ENCODE data around the gene KCND2. TPM values are rescaled to one million over a fixed set of nuclear protein-coding genes. Genes with fewer than 3 reads are reported as not detected.

The KCND2 gene
- total RNA-seq, 4 donors from 2014 or later = 0.89 to 2.1 (median 1.4) TPM

DNA sequence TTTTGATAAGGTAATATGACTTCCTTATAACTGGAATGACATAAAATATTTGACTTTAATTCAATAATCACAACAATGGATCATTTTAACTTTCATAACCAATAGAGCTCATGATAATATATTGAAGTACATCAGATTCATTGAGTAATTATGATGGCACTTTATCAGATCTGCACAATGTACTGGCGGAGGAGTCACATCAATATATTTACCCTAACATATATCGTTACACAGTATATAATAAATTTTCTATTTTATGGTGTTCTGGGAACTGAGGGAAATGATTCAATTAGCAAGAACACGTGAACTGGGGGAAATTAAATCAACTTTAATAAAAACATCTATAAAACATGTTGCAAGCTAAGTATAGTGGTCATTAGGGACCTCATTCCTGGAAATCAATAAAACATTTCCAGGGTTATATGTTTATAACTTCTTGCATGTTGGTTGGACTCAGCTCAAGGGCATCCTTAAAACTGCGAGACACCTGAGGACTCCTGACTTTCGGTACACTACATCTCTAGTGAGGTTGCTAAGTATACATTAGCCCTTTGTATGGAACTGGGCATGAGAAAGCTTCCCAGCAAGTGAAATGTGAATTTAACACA lies 254.0 kb downstream of the KCND2 start:
- no peak overlapping the region for H3K27ac ChIP-seq
- no peak for TF ChIP-seq POLR2A (IDR thresholded peaks at IDR 0.05)
- TF ChIP-seq, protein P1, sequence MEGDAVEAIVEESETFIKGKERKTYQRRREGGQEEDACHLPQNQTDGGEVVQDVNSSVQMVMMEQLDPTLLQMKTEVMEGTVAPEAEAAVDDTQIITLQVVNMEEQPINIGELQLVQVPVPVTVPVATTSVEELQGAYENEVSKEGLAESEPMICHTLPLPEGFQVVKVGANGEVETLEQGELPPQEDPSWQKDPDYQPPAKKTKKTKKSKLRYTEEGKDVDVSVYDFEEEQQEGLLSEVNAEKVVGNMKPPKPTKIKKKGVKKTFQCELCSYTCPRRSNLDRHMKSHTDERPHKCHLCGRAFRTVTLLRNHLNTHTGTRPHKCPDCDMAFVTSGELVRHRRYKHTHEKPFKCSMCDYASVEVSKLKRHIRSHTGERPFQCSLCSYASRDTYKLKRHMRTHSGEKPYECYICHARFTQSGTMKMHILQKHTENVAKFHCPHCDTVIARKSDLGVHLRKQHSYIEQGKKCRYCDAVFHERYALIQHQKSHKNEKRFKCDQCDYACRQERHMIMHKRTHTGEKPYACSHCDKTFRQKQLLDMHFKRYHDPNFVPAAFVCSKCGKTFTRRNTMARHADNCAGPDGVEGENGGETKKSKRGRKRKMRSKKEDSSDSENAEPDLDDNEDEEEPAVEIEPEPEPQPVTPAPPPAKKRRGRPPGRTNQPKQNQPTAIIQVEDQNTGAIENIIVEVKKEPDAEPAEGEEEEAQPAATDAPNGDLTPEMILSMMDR (IDR thresholded peaks at IDR 0.05) = no peak
- H3K4me3 ChIP-seq (replicated peaks in 1 of 3) = no peak overlapping the region
- H3K4me1 ChIP-seq = peaks cover 0 to 2% of the 10 kb centered on the region in 2 donors
- intact Hi-C loops (cut with DNase I) = no loop called here
- DNase-seq = no peak
- H3K36me3 ChIP-seq = no peaks in the 10 kb centered on the region
- whole genome bisulfite sequencing, 2 donors = 87 to 88% methylated on average over 5 of the region's 5 CpGs
- H3K27me3 ChIP-seq = no peaks in the 10 kb centered on the region
- no peaks in the 10 kb centered on the region for H3K9me3 ChIP-seq

GRCh38 chr7:120529736-120530135 lies 256.8 kb downstream of the KCND2 start:
- Histone ChIP-seq H3K27ac (no peak overlapping the region), H3K36me3 (no peaks in the 10 kb centered on the region), H3K27me3 (no peaks in the 10 kb centered on the region), H3K4me3 (replicated peaks in 1 of 3) (no peak overlapping the region), H3K4me1 (peaks cover 0 to 2% of the 10 kb centered on the region in 2 donors), H3K9me3 (no peaks in the 10 kb centered on the region)
- intact Hi-C loops (cut with DNase I) = no loop called here
- TF ChIP-seq, protein P1 (IDR thresholded peaks at IDR 0.05) = no peak
- no peak for TF ChIP-seq POLR2A (IDR thresholded peaks at IDR 0.05)
- WGBS, 2 donors = 95 to 98% methylated on average over 5 of the region's 5 CpGs
- DNase-seq = no peak

GRCh38 chr7:120538335-120538734 lies 265.4 kb downstream of the KCND2 start:
- H3K27me3 ChIP-seq = no peaks in the 10 kb centered on the region
- no peaks in the 10 kb centered on the region for H3K9me3 ChIP-seq
- WGBS, 2 donors = 71 to 100% methylated on average over 1 of the region's 1 CpG
- H3K36me3 ChIP-seq = no peaks in the 10 kb centered on the region
- H3K4me1 ChIP-seq = no peaks in the 10 kb centered on the region
- DNase-seq = no peak
- no peak overlapping the region for H3K4me3 ChIP-seq (replicated peaks in 1 of 3)
- H3K27ac ChIP-seq = no peak overlapping the region
- no peak for TF ChIP-seq POLR2A (IDR thresholded peaks at IDR 0.05)
- TF ChIP-seq, protein P1 (IDR thresholded peaks at IDR 0.05) = no peak
- intact Hi-C loops (cut with DNase I) = no loop called here

- intact Hi-C loops (cut with DNase I) = no loop called here
- TF ChIP-seq, protein P1 (IDR thresholded peaks at IDR 0.05) = no peak
- no peak for TF ChIP-seq POLR2A (IDR thresholded peaks at IDR 0.05)
- Histone ChIP-seq H3K9me3 (no peaks in the 10 kb centered on the region), H3K4me3 (replicated peaks in 1 of 3) (no peak overlapping the region), H3K36me3 (no peaks in the 10 kb centered on the region), H3K27me3 (no peaks in the 10 kb centered on the region), H3K4me1 (no peaks in the 10 kb centered on the region), H3K27ac (no peak overlapping the region)
- no peak for DNase-seq
- 83 to 86% methylated on average over 5 of the region's 5 CpGs for WGBS, 2 donors
Observed at GRCh38 chr7:120539321-120539720, 266.3 kb downstream of the KCND2 start.

GRCh38 chr7:120547605-120548004 lies 274.6 kb downstream of the KCND2 start:
- intact Hi-C loops (cut with DNase I) = no loop called here
- H3K36me3 ChIP-seq = no peaks in the 10 kb centered on the region
- DNase-seq = no peak
- H3K9me3 ChIP-seq = no peaks in the 10 kb centered on the region
- 65 to 66% methylated on average over 4 of the region's 4 CpGs for WGBS, 2 donors
- H3K27me3 ChIP-seq = no peaks in the 10 kb centered on the region
- TF ChIP-seq, protein P1 (IDR thresholded peaks at IDR 0.05) = no peak
- TF ChIP-seq POLR2A (IDR thresholded peaks at IDR 0.05) = no peak
- no peak overlapping the region for H3K4me3 ChIP-seq (replicated peaks in 1 of 3)
- H3K27ac ChIP-seq = no peak overlapping the region
- no peaks in the 10 kb centered on the region for H3K4me1 ChIP-seq

Measured in thyroid gland (tissue), 4 donors.